Stimulated activated CD8-positive, alpha-beta memory T cell treated with anti-CD3 and anti-CD28 coated beads, Interleukin-7, amount 100 ng/mL, for 48 hours (primary cell): ENCODE data around the gene ADAMTSL1.

Experiments used
- DNase-seq, 2 donors: peaks; one replicate each; pipeline ENCODE4 v3.0.0-alpha.2; 2020; ENCODE audit warnings: low read depth in 1 of 2; ENCODE audit errors: extremely low read depth in 1 of 2

ADAMTSL1 gene

GRCh38 chr9:18550286-18550685, 76.3 kb downstream of the ADAMTSL1 start:
- no peak for DNase-seq

- no peak for DNase-seq
Observed at GRCh38 chr9:18554244-18554643, 80.3 kb downstream of the ADAMTSL1 start.

- no peak for DNase-seq
Observed at GRCh38 chr9:18555105-18555883, 81.3 kb downstream of the ADAMTSL1 start.

- no peak for DNase-seq
Observed at GRCh38 chr9:18564018-18564880, 90.3 kb downstream of the ADAMTSL1 start.

GRCh38 chr9:18566121-18566520, 92.2 kb downstream of the ADAMTSL1 start:
- no peak for DNase-seq

GRCh38 chr9:18568973-18569372, 95.0 kb downstream of the ADAMTSL1 start:
- no peak for DNase-seq

- no peak for DNase-seq
Observed at GRCh38 chr9:18569941-18570630, 96.1 kb downstream of the ADAMTSL1 start.

GRCh38 chr9:18573021-18573556, 99.1 kb downstream of the ADAMTSL1 start:
- no peak for DNase-seq

- DNase-seq = no peak
Observed at GRCh38 chr9:18575686-18576085, 101.7 kb downstream of the ADAMTSL1 start.

GRCh38 chr9:18579536-18579935, 105.6 kb downstream of the ADAMTSL1 start:
- DNase-seq = no peak

- no peak for DNase-seq
Observed at GRCh38 chr9:18580151-18580550, 106.2 kb downstream of the ADAMTSL1 start.

GRCh38 chr9:18585996-18586395, 112.0 kb downstream of the ADAMTSL1 start:
- no peak for DNase-seq

- no peak for DNase-seq
Observed at GRCh38 chr9:18588002-18588401, 114.0 kb downstream of the ADAMTSL1 start.

- DNase-seq = no peak
Observed at GRCh38 chr9:18591261-18591660, 117.3 kb downstream of the ADAMTSL1 start.

GRCh38 chr9:18594837-18595236, 120.9 kb downstream of the ADAMTSL1 start:
- no peak for DNase-seq

- no peak for DNase-seq
Observed at GRCh38 chr9:18595597-18595996, 121.6 kb downstream of the ADAMTSL1 start.

- no peak for DNase-seq
Observed at GRCh38 chr9:18596920-18597319, 123.0 kb downstream of the ADAMTSL1 start.

- DNase-seq = no peak
Observed at GRCh38 chr9:18598969-18599368, 125.0 kb downstream of the ADAMTSL1 start.

- no peak for DNase-seq
Observed at GRCh38 chr9:18601026-18601425, 127.1 kb downstream of the ADAMTSL1 start.

GRCh38 chr9:18601956-18602355, 128.0 kb downstream of the ADAMTSL1 start:
- DNase-seq = no peak
